NCI-H2081 treated with DMSO at 0.1 percent for 48 hours (cell line): ENCODE results near the gene KMT5C.

ENCODE experiments used
- DNase-seq: peaks from one replicate; lab custom pipeline; 2025; lab: John Stamatoyannopoulos, UW

Gene KMT5C

GRCh38 chr19:55346725-55347441 is 7.2 kb downstream of the KMT5C start:
- no peak for DNase-seq

- no peak for DNase-seq
Measured at GRCh38 chr19:55347442-55348009, 7.8 kb downstream of the KMT5C start.

- DNase-seq: no peak
Measured at GRCh38 chr19:55348317-55349034, 8.8 kb downstream of the KMT5C start.

GRCh38 chr19:55350620-55351315 is 11.1 kb downstream of the KMT5C start:
- DNase-seq: no peak

GRCh38 chr19:55352040-55352439 is 12.4 kb downstream of the KMT5C start:
- no peak for DNase-seq

GRCh38 chr19:55352549-55353145 is 13.0 kb downstream of the KMT5C start:
- no peak for DNase-seq

GRCh38 chr19:55353356-55353802 is 13.7 kb downstream of the KMT5C start:
- no peak for DNase-seq

GRCh38 chr19:55353803-55354697 is 14.4 kb downstream of the KMT5C start:
- DNase-seq: no peak

GRCh38 chr19:55354698-55355212 is 15.1 kb downstream of the KMT5C start, which contains the start of gene COX6B2:
Gene COX6B2 (minus strand): TSS chr19:55354719. CDS start chr19:55354521, 198 bp downstream.
- DNase-seq: no peak

- no peak for DNase-seq
Measured at GRCh38 chr19:55355213-55355821, 15.6 kb downstream of the KMT5C start.

- DNase-seq: no peak
Measured at GRCh38 chr19:55358493-55358892, 18.8 kb downstream of the KMT5C start.

- no peak for DNase-seq
Measured at GRCh38 chr19:55358943-55359908, 19.6 kb downstream of the KMT5C start.

GRCh38 chr19:55360902-55361301 is 21.2 kb downstream of the KMT5C start:
- no peak for DNase-seq

GRCh38 chr19:55362174-55362989 is 22.7 kb downstream of the KMT5C start:
- no peak for DNase-seq

GRCh38 chr19:55362990-55363716 is 23.5 kb downstream of the KMT5C start, which contains the start of gene GARIN5B:
Gene GARIN5B (minus strand): TSS chr19:55363260. CDS start chr19:55363066, 194 bp downstream.
- no peak for DNase-seq

GRCh38 chr19:55365245-55365644 is 25.6 kb downstream of the KMT5C start:
- DNase-seq: no peak

- no peak for DNase-seq
Measured at GRCh38 chr19:55365964-55366363, 26.3 kb downstream of the KMT5C start.
